Keratinocyte (primary cell): ENCODE measurements around the gene C14orf119. TPM values are rescaled to one million over a fixed set of nuclear protein-coding genes. Genes with fewer than 3 reads are reported as not detected.

ENCODE experiments used
- DNase-seq: peaks from one replicate; pipeline ENCODE4 v3.0.0-alpha.2; 2011; ENCODE audit warnings: low read depth, missing footprints, low spot score
- FAIRE-seq: peaks from 2 replicates; lab custom pipeline; 2011; peaks lifted over from hg19 to GRCh38; lab: Jason Lieb, UNC
- H2AFZ ChIP-seq: 2 replicates; pipeline ENCODE4 v1.6.0; 2012; ENCODE audit warnings: low read length, control low read depth, inconsistent platforms; ENCODE audit not compliant: control insufficient read depth
- H3K27ac ChIP-seq: 2 replicates; pipeline ENCODE4 v1.5.1; 2011; ENCODE audit warnings: low read length; ENCODE audit not compliant: control insufficient read depth, insufficient read depth
- H3K27me3 ChIP-seq: 3 replicates; pipeline ENCODE4 v1.6.0; 2011; ENCODE audit warnings: low read length; ENCODE audit not compliant: control insufficient read depth, insufficient read depth; ENCODE audit errors: extremely low read depth
- H3K36me3 ChIP-seq, 2 experiments: 2 replicates in 1 of 2; 3 replicates in 1 of 2; pipeline ENCODE4 v1.5.1; 2011; ENCODE audit warnings: low read length in 2 of 2, mild to moderate bottlenecking in 1 of 2; ENCODE audit not compliant: control insufficient read depth in 2 of 2, insufficient read depth in 2 of 2; ENCODE audit errors: extremely low read depth in 1 of 2
- H3K4me1 ChIP-seq: 3 replicates; pipeline ENCODE4 v1.5.1; 2011; ENCODE audit warnings: low read length; ENCODE audit not compliant: control insufficient read depth, insufficient read depth; ENCODE audit errors: extremely low read depth
- H3K4me2 ChIP-seq: 3 replicates; pipeline ENCODE4 v1.6.0; 2011; ENCODE audit warnings: low read depth, low read length; ENCODE audit not compliant: control insufficient read depth, insufficient read depth; ENCODE audit errors: extremely low read depth
- H3K4me3 ChIP-seq, 3 experiments: fragments of 200-600 bp in 1 of 3; sonication (generic) in 1 of 3; 2 replicates in 2 of 3; 3 replicates in 1 of 3; pipeline ENCODE4 v1.5.1; 2011 to 2016; ENCODE audit warnings: low read length in 3 of 3, mild to moderate bottlenecking in 3 of 3, control low read depth in 2 of 3, inconsistent platforms in 1 of 3, low read depth in 1 of 3, mixed read lengths in 1 of 3, mixed run types in 1 of 3, moderate library complexity in 1 of 3; ENCODE audit not compliant: control insufficient read depth in 2 of 3, insufficient read depth in 2 of 3; ENCODE audit errors: extremely low read depth in 1 of 3
- H3K79me2 ChIP-seq: 2 replicates; pipeline ENCODE4 v1.6.0; 2012; ENCODE audit warnings: low read length; ENCODE audit not compliant: control insufficient read depth, insufficient read depth
- H3K9ac ChIP-seq: 3 replicates; pipeline ENCODE4 v1.6.0; 2011; ENCODE audit warnings: low read length; ENCODE audit not compliant: control insufficient read depth, insufficient read depth; ENCODE audit errors: extremely low read depth
- H3K9me1 ChIP-seq: 3 replicates; pipeline ENCODE4 v1.6.0; 2011; ENCODE audit warnings: low read length; ENCODE audit not compliant: control insufficient read depth, insufficient read depth; ENCODE audit errors: extremely low read depth
- H3K9me3 ChIP-seq: 2 replicates; pipeline ENCODE4 v1.5.1; 2012; ENCODE audit warnings: low read depth, low read length; ENCODE audit not compliant: control insufficient read depth
- H4K20me1 ChIP-seq: 3 replicates; pipeline ENCODE4 v1.6.0; 2011; ENCODE audit warnings: low read length; ENCODE audit not compliant: control insufficient read depth, insufficient read depth; ENCODE audit errors: extremely low read depth
- EZH2 ChIP-seq: IDR thresholded peaks from one replicate; pipeline ENCODE4 v1.6.1; 2012; ENCODE audit warnings: inconsistent platforms, mild to moderate bottlenecking, low read length, moderate library complexity
- dilution Hi-C: fragments of 300-500 bp; cut with MboI; formaldehyde crosslinking; loops from one replicate; pipeline ENCODE4 v1.7.0; 2020; ENCODE audit warnings: low sequenced_read_pairs; ENCODE audit not compliant: extremely low pct_ligation_motif_present
- polyA plus RNA-seq, 5 experiments: library from polyadenylated mRNA; depleted of rRNA in 3 of 5; stranded (reverse) in 3 of 5; stranded (forward) in 1 of 5; unstranded in 1 of 5; fragments of >200 nt; gene quantifications; 1 replicate in 1 of 5; 2 replicates in 3 of 5; 3 replicates in 1 of 5; pipeline versions ENCODE4 v1.2.1 to v1.2.3, GENCODE V29; 2011 to 2012; ENCODE audit warnings: missing spikeins in 2 of 5, low read depth in 1 of 5, low replicate concordance in 1 of 5
- TF ChIP-seq, protein P1 (sequence below), 3 experiments: IDR thresholded peaks in 1 of 3; conservative IDR thresholded peaks in 1 of 3; optimal IDR thresholded peaks in 1 of 3; 2 replicates in 2 of 3; 3 replicates in 1 of 3; pipeline versions ENCODE3 to v1.5.1; 2011; ENCODE audit warnings: low read length in 3 of 3, mild to moderate bottlenecking in 3 of 3, moderate library complexity in 2 of 3, control low read depth in 1 of 3, inconsistent platforms in 1 of 3; ENCODE audit not compliant: insufficient read depth in 2 of 3; ENCODE audit errors: extremely low read depth in 1 of 3

Gene C14orf119
- polyA plus RNA-seq, 1 donor (not counting 4 experiments of a cell fraction or from before 2014, with no cell fraction given), result 73.7 TPM

GRCh38 chr14:23079716-23080115 lies 15.6 kb upstream of the C14orf119 start:
- dilution Hi-C loops, result no loop called here
- Histone ChIP-seq H3K4me3 (no peak overlapping the region), H3K9me1 (no peaks in the 10 kb centered on the region), H4K20me1 (no peaks in the 10 kb centered on the region), H3K36me3 (peaks cover 21 to 60% of the 10 kb centered on the region in 2 experiments), H3K27me3 (no peaks in the 10 kb centered on the region), H3K27ac (no peak overlapping the region), H2AFZ (no peak overlapping the region), H3K4me2 (no peak overlapping the region), H3K9me3 (no peaks in the 10 kb centered on the region), H3K9ac (no peak overlapping the region), H3K4me1 (peaks cover 15% of the 10 kb centered on the region), H3K79me2 (peaks cover 4% of the 10 kb centered on the region)
- FAIRE-seq, result no peak
- no peak for DNase-seq
- TF ChIP-seq EZH2, result no peak
- TF ChIP-seq, protein P1, sequence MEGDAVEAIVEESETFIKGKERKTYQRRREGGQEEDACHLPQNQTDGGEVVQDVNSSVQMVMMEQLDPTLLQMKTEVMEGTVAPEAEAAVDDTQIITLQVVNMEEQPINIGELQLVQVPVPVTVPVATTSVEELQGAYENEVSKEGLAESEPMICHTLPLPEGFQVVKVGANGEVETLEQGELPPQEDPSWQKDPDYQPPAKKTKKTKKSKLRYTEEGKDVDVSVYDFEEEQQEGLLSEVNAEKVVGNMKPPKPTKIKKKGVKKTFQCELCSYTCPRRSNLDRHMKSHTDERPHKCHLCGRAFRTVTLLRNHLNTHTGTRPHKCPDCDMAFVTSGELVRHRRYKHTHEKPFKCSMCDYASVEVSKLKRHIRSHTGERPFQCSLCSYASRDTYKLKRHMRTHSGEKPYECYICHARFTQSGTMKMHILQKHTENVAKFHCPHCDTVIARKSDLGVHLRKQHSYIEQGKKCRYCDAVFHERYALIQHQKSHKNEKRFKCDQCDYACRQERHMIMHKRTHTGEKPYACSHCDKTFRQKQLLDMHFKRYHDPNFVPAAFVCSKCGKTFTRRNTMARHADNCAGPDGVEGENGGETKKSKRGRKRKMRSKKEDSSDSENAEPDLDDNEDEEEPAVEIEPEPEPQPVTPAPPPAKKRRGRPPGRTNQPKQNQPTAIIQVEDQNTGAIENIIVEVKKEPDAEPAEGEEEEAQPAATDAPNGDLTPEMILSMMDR (optimal IDR thresholded peaks at IDR 0.05 in 1 of 3, IDR thresholded peaks at IDR 0.05 in 1 of 3, conservative IDR thresholded peaks at IDR 0.05 in 1 of 3; ENCODE audit: extremely low read depth in 1 of 3, insufficient read depth in 2 of 3, low read length in 3 of 3), result no peak

- H3K4me1 ChIP-seq, result peaks cover 15% of the 10 kb centered on the region
- DNase-seq (no peak), FAIRE-seq (no peak)
- peaks cover 21 to 60% of the 10 kb centered on the region in 2 experiments for H3K36me3 ChIP-seq
- H4K20me1 ChIP-seq, result no peaks in the 10 kb centered on the region
- H3K9ac ChIP-seq, result no peak overlapping the region
- no peak overlapping the region for H3K4me2 ChIP-seq
- no peaks in the 10 kb centered on the region for H3K9me1 ChIP-seq
- no peaks in the 10 kb centered on the region for H3K27me3 ChIP-seq
- peaks cover 4% of the 10 kb centered on the region for H3K79me2 ChIP-seq
- no peak overlapping the region for H3K27ac ChIP-seq
- TF ChIP-seq, protein P1 (optimal IDR thresholded peaks at IDR 0.05 in 1 of 3, IDR thresholded peaks at IDR 0.05 in 1 of 3, conservative IDR thresholded peaks at IDR 0.05 in 1 of 3; ENCODE audit: extremely low read depth in 1 of 3, insufficient read depth in 2 of 3, low read length in 3 of 3), result no peak
- TF ChIP-seq EZH2, result no peak
- dilution Hi-C loops, result no loop called here
- no peak overlapping the region for H2AFZ ChIP-seq
- H3K9me3 ChIP-seq, result no peaks in the 10 kb centered on the region
- no peak overlapping the region for H3K4me3 ChIP-seq
These were observed 14.8 kb upstream of the C14orf119 start for GRCh38 chr14:23080474-23080873.
